Pulmonary artery endothelial cell (primary cell): ENCODE measurements around the gene NDUFA13. TPM values are rescaled to one million over a fixed set of nuclear protein-coding genes. Genes with fewer than 3 reads are reported as not detected.

Experiments
- DNase-seq: peaks from one replicate; pipeline ENCODE4 v3.0.0-alpha.2; 2011; ENCODE audit warnings: low read depth, low spot score
- total RNA-seq: library from RNA; depleted of rRNA; stranded (reverse); fragments of >200 nt; gene quantifications from 2 replicates; pipeline ENCODE4 v1.2.3, GENCODE V29; 2014

Gene NDUFA13
- total RNA-seq, 1 donor from 2014 or later: 173 TPM

DNA sequence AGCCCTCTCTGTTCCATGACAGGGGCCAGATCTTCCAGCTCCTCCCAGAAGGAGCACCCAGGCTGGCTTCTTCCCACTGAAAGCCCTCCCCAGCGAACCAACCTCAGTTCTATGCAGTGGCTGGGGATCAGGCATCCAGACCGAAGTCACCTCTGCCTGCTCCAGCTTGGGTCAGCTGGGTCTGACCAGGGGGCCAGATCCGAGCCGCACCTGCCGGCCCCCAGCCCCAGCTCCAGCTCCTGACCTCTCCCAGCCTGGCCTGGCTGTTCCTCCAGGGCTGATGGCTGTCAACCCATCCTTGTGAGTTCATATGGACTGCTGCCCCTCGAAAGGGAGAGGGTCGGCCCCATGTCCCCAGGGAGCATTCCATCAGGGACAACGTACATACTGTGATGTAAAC, 8.7 kb upstream of the NDUFA13 start:
- DNase-seq: no peak

GRCh38 chr19:19508217-19508616, 7.8 kb upstream of the NDUFA13 start:
- DNase-seq: no peak

DNA sequence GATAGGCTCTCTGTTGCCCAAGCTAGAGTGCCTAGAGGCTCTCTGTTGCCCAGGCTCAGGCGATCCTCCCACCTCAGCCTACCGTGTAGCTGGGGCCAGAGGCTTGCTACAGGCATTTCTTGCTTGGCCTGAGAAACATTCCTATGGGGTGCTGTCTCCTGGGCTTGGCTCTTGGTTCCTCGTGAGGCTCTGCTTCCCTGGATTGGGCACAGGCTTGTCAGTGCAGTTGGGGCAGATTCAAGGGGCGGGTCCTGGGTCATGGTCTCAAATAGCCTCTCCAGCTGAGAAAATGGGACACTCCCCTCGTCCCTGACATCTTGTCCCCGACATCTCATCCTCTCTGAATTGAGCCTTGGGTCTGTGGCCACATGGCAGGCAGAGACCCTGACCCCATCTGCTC, 5.6 kb upstream of the NDUFA13 start:
- DNase-seq: no peak

DNA sequence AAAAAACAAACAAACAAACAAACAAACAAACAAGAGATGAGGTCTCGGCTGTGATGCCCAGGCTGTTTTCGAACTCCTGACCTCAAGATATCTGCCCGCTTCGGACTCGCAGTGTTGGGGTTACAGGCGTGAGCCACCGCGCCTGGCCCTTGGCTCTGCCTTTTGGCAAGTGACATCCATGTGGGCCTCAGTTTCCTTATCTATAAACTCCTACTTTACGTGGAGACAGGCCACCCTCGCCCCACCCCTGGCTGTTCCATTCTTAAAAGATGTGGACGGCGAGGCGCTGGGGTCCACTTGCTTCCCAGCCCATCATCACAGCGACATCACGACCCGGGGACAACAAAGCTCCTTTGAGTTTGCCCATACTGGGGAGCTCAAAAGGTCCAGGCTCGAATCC, 2.3 kb upstream of the NDUFA13 start:
- DNase-seq: no peak

GRCh38 chr19:19514215-19514657, 1.8 kb upstream of the NDUFA13 start:
- DNase-seq: no peak

- DNase-seq: no peak
These were observed 964 bp upstream of the NDUFA13 start, which contains the start of gene TSSK6 for GRCh38 chr19:19514881-19515641. TSS of gene TSSK6 (minus strand) at chr19:19515548. CDS start at chr19:19515427, 121 bp downstream.

DNA sequence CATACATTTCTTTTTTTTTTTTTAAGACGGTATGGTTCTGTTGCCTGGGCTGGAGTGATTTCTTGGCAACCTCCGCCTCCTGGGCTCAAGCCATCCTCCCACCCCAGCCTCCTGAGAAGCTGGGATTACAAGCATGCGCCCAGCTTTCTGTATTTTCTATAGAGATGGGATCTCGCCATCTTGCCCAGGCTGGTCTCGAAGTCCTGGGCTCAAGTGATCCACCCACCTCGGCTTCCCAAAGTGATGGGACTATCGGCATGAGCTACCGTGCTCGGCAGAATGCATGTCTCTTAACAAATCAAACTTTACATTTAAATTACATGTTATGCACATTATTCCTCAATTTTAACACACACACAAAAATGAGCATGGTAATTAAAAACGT, 1.2 kb downstream of the NDUFA13 start:
- DNase-seq: no peak

DNA sequence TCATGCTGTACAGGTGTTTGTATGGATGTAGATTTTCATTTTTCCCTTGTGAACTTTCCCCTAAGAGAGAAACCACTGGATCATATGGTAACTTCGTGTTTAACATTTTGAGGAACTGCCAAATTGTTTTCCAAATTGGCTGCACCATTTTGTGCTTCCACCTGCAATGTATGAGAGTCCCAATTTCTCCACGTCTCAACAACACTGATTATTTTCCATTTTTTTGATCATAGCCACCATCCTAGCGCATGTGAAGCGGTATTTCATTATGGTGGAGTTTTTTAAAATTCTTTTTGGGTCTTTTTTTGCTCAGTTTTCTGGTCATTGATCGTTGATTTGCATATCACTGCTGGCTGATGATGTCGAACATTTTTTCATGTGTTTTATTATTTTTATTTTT, 5.0 kb downstream of the NDUFA13 start:
- no peak for DNase-seq

DNA sequence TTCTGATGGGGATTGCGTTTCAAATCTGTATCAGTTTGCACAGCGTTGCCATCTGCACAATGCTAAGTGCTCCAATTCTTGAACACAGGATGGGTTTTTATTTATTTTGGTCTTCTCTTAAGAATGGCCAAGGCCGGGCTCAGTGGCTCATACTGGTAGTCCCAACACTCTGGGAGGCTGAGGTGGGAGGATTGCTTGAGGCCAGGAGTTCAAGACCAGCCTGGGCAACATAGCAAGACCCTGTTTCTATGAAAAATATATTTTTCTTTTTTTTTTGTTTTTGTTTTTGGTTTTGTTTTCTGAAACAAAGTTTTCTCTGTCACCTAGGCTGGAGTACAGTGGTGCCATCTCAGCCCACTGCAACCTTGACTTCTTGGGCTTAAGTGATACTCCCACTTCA, 7.2 kb downstream of the NDUFA13 start:
- no peak for DNase-seq

DNA sequence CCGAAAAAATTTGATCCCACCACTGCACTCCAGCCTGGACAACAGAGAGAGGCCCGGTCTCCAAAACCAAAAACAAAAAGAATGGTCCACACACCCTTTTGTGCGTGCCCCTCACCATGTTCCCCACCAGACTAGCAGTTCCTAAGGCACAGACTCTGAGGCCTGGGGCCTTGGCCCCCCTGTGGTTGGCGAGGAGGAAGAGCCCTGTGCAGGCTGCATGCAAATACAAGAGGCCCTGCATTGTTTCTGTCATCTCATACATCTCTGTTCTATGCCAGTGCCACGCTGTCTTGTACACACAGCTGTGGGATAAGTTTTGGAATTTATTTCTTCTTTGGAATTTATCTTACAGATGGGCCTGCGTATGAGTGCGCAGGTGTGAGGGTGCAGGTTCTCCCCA, 8.0 kb downstream of the NDUFA13 start:
- no peak for DNase-seq

DNA sequence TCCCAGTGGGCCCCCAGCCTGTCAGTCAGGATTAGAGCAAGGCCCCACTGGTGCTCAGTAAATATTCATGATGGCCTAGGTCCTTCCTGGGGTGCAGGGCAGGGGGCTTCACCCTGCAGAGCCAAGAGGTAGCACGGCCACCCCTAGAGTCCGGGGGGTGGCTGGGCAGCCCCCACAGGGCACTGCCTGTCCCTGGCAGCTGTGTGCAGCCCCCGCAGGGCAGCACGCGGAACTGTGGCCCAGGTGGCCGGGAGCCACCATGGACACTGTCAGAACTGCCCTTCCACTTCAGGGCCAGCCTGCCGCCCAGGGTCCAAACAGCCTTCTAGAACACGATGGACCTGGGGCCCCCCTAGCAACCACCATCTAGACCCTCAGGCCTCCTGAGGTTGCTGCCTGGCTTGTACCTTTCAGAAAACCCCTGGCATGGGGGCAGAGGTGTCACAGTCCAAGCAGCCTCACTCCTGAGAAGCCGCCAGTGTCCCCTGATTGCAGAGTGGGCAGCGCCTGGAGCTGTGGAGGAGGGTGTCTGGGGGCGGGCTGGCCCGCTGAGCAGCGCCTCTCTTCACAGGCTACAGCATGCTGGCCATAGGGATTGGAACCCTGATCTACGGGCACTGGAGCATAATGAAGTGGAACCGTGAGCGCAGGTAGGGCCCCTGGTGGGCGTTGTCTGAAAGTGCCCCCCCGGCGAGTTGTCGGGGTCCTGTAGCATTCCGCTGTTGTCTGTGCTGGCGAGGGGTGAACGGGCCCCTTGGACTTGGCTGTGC, 9.8 kb downstream of the NDUFA13 start:
- DNase-seq: no peak

- DNase-seq: no peak
These were observed 10.8 kb downstream of the NDUFA13 start for GRCh38 chr19:19526581-19527370.

- DNase-seq: no peak
These were observed 11.3 kb downstream of the NDUFA13 start for GRCh38 chr19:19527371-19527656.

- DNase-seq: no peak
These were observed 11.9 kb downstream of the NDUFA13 start for GRCh38 chr19:19527674-19528625.

DNA sequence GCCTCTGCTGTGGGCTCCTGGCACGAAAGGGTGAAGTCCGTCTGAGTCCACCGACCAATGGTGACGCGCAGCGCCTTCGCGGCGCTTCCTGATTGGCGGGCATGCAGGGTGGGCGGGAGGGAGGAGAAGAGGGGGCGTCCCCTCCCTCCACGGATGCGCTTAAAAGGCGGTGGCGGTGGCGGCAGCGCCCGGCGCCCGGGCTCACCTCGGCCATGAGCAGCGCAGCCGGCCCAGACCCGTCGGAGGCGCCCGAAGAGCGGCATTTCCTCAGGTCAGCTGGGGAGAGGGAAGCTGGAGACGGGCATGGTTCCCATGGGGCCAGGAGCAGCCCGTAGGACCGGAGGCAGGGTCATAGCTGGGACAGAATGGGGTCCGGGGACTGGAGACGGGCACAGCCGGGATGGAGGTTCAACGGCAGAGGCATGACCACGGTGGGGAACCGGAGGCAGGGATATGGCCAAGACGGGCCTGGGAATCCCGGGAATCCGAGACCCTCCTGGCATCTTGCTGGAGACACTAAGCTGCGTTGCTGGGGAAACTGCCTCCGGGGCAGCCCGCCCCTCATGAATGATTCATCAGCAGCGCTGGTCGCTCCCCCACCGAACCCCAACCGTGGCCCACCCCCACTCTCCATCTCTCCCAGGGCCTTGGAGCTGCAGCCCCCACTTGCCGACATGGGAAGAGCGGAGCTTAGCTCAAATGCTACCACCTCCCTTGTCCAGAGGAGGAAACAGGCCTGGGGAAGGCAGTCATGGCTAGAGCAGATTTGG, 12.9 kb downstream of the NDUFA13 start, which contains the start of gene YJEFN3:
Gene YJEFN3 (plus strand): TSS at position 191 of the 770 bp plus-strand sequence. CDS start 22 bp downstream, at position 213.
- no peak for DNase-seq

- DNase-seq: no peak
These were observed 13.9 kb downstream of the NDUFA13 start for GRCh38 chr19:19529783-19530422.

- no peak for DNase-seq
These were observed 14.4 kb downstream of the NDUFA13 start for GRCh38 chr19:19530423-19530804.

DNA sequence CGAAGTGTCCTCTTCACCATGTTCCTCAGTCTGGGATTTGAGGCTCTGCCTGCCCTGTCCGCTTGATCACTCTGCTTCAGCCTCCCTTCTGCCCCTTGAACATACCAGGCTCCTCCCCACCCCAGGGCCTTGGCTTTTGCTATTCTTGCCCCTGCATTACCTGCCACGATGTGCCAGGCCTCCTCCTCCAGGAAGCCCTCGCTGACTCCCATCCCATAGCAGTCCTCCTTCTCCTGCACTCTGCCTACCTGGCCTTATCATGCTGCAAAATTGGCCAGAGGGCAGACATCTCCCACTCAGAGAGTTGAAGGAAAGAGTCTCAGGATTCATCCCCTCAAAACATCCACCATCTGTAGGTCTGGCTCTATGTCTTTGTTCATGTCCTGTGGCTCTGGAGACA, 14.9 kb downstream of the NDUFA13 start:
- DNase-seq: no peak

- DNase-seq: no peak
These were observed 16.2 kb downstream of the NDUFA13 start for GRCh38 chr19:19531951-19532805.
